Panc1 (cell line): Measurements from ENCODE around the gene ATP1A1.

Experiments
- POLR2AphosphoS5 ChIP-seq: IDR thresholded peaks from 2 replicates; pipeline ENCODE4 v1.6.1; 2012; ENCODE audit warnings: mild to moderate bottlenecking, low read depth, low read length, moderate library complexity
- REST ChIP-seq, 2 experiments: IDR thresholded peaks; 2 replicates each; pipeline ENCODE4 v1.6.1; 2011 to 2012; ENCODE audit warnings: low read depth in 2 of 2, control low read depth in 1 of 2, low read length in 1 of 2, mild to moderate bottlenecking in 1 of 2, moderate library complexity in 1 of 2; ENCODE audit not compliant: insufficient read depth in 1 of 2
- SIN3A ChIP-seq: IDR thresholded peaks from 2 replicates; pipeline ENCODE4 v1.6.1; 2012; ENCODE audit warnings: low read depth, mild to moderate bottlenecking, low read length, moderate library complexity, borderline replicate concordance; ENCODE audit not compliant: insufficient read depth
- TF ChIP-seq, protein P1 (sequence below): fragments of 450-650 bp; IDR thresholded peaks from 2 replicates; pipeline ENCODE4 v1.5.1; 2017; ENCODE audit warnings: mild to moderate bottlenecking

DNA sequence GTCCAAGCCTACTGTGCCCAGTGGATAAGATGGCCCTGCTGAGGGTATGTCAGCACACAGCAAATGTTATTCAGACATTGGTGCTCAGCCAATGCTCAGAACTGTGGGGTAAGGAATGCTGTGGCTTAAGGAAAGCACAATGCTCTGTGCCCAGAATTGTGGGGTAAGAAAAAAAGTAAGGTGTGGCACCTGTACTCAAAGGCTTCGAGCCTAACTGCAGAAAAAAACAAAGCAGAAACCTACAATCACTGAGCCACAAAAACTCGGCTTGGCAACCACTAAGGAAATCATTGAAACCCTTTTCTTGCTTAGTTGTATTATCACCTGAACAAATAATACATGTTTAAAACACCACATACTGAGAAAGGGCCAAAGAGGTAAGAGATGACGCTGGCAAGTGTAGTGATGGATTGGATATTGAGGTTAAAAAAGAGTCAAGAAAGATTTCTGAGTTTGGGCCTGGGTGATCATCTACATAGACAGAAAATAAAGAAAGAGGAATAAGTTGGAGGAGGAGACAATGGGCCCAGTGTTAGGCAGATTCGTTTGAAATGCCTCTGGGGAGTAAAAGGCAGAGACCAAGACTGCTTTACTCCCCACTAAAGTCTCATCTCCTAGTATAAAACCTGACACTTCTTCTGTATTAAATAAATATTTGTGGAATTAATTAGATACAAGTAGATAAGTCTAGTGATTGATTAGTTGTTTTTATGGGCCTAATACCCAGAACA, 25.9 kb upstream of the ATP1A1 start:
- TF ChIP-seq, protein P1, sequence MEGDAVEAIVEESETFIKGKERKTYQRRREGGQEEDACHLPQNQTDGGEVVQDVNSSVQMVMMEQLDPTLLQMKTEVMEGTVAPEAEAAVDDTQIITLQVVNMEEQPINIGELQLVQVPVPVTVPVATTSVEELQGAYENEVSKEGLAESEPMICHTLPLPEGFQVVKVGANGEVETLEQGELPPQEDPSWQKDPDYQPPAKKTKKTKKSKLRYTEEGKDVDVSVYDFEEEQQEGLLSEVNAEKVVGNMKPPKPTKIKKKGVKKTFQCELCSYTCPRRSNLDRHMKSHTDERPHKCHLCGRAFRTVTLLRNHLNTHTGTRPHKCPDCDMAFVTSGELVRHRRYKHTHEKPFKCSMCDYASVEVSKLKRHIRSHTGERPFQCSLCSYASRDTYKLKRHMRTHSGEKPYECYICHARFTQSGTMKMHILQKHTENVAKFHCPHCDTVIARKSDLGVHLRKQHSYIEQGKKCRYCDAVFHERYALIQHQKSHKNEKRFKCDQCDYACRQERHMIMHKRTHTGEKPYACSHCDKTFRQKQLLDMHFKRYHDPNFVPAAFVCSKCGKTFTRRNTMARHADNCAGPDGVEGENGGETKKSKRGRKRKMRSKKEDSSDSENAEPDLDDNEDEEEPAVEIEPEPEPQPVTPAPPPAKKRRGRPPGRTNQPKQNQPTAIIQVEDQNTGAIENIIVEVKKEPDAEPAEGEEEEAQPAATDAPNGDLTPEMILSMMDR = no peak
- no peak for TF ChIP-seq REST (IDR thresholded peaks at IDR 0.05; ENCODE audit: insufficient read depth in 1 of 2, low read depth in 2 of 2, low read length in 1 of 2)
- TF ChIP-seq SIN3A = no peak
- TF ChIP-seq POLR2AphosphoS5 = no peak
